ENCODE measurements around the gene TCP11L2. TPM values are rescaled to one million over a fixed set of nuclear protein-coding genes. Genes with fewer than 3 reads are reported as not detected.
A peak's percentile ranks its signal among the peaks of the same experiment; 100 is the strongest.

The TCP11L2 gene
- total and polyA plus RNA-seq, 2 of the 13 experiments (the other 11 are each of a cell fraction or from before 2014, with no cell fraction given): 4.6 to 24.1 TPM

DNA sequence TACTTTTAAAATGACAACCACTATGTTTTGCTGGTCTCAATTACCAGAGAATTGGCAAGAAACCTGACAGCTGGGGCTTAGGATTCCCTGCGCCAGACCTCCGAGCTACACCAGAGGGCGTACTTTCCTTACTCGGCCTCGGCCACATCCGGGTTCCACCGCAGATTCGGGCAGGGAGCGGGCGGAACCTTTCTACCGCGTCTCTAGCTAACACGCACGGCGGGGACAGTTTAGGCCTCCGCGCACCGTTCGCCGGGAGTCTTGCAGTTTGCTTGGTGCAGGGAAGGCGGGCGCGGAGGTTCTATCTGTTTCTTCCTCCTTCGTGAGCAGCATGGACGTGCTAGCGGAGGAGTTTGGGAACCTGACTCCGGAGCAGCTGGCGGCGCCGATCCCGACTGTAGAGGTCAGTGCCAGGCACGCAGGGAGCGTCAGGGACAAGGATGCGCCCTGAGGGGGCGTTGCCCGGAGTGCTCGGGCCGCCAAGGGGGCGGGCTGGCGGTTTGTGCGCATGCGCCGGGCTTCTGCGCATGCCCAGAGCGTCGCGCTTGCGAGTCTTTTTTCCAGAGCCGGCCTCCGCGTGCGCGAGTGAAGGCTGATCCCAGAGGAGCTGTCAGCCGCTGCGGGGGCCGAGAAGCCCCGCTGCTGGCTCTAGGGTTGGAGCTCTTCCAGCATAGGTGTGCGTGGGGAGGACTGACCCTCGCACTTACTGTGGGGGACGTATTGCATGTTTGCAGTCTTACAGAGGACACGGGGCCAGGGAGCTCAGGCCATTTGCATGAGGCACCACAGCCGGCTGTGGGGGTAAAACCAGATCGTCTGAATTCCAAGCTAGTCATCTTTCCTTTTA lies 55.2 kb downstream of the TCP11L2 start, which contains the start of gene POLR3B (continued):
- peak; percentile 61; the same call in 1 of the 2 replicates for TF ChIP-seq HOMEZ (CRISPR knock-in tag; IDR thresholded peaks at IDR 0.05; ENCODE audit: low read depth)
- peak; percentile 17; the same call in 1 of the 2 replicates for TF ChIP-seq KLF12 (CRISPR knock-in tag; IDR thresholded peaks at IDR 0.05; ENCODE audit: borderline replicate concordance)
- peak; percentile 97 for TF ChIP-seq SAP130 (CRISPR knock-in tag; IDR thresholded peaks at IDR 0.05; ENCODE audit: low read depth)
- no peak for TF ChIP-seq ZNF773 (CRISPR knock-in tag; IDR thresholded peaks at IDR 0.05; ENCODE audit: borderline replicate concordance)
- TF ChIP-seq E2F2 (CRISPR knock-in tag; IDR thresholded peaks at IDR 0.05; ENCODE audit: borderline replicate concordance): peak; percentile 47; the same call in 1 of the 2 replicates
- no peak for TF ChIP-seq NFIB (CRISPR knock-in tag; IDR thresholded peaks at IDR 0.05; ENCODE audit: borderline replicate concordance)
- peak; percentile 95 for TF ChIP-seq ZNF383 (CRISPR knock-in tag; IDR thresholded peaks at IDR 0.05; ENCODE audit: borderline replicate concordance)
- TF ChIP-seq, protein P1, sequence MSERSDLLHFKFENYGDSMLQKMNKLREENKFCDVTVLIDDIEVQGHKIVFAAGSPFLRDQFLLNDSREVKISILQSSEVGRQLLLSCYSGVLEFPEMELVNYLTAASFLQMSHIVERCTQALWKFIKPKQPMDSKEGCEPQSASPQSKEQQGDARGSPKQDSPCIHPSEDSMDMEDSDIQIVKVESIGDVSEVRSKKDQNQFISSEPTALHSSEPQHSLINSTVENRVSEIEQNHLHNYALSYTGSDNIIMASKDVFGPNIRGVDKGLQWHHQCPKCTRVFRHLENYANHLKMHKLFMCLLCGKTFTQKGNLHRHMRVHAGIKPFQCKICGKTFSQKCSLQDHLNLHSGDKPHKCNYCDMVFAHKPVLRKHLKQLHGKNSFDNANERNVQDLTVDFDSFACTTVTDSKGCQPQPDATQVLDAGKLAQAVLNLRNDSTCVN (CRISPR knock-in tag; IDR thresholded peaks at IDR 0.05; ENCODE audit: borderline replicate concordance): peak; percentile 92
- TF ChIP-seq ZNF558 (CRISPR knock-in tag; IDR thresholded peaks at IDR 0.05; ENCODE audit: borderline replicate concordance): peak; percentile 67
- TF ChIP-seq ZFX (CRISPR knock-in tag; IDR thresholded peaks at IDR 0.05; ENCODE audit: low read depth): peak; percentile 99
- TF ChIP-seq ZNF143 (CRISPR knock-in tag; IDR thresholded peaks at IDR 0.05): peak; percentile 47; the same call in 1 of the 2 replicates
- peak; percentile 95 for TF ChIP-seq TAF1 (CRISPR knock-in tag; IDR thresholded peaks at IDR 0.05)
- peak; percentile 96 for TF ChIP-seq ZNF782 (CRISPR knock-in tag; IDR thresholded peaks at IDR 0.05; ENCODE audit: borderline replicate concordance)
- TF ChIP-seq, protein P2, sequence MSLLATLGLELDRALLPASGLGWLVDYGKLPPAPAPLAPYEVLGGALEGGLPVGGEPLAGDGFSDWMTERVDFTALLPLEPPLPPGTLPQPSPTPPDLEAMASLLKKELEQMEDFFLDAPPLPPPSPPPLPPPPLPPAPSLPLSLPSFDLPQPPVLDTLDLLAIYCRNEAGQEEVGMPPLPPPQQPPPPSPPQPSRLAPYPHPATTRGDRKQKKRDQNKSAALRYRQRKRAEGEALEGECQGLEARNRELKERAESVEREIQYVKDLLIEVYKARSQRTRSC (CRISPR knock-in tag; IDR thresholded peaks at IDR 0.05; ENCODE audit: low read depth): no peak
- peak; percentile 35; the same call in 1 of the 2 replicates for TF ChIP-seq HCFC1 (IDR thresholded peaks at IDR 0.05; ENCODE audit: low read depth, low read length)
- TF ChIP-seq KDM1A (CRISPR knock-in tag; IDR thresholded peaks at IDR 0.05): no peak
- TF ChIP-seq E2F5 (CRISPR knock-in tag; conservative IDR thresholded peaks at IDR 0.05): no peak; the same call in 1 of the 2 replicates
- no peak for TF ChIP-seq ELK4 (CRISPR knock-in tag; IDR thresholded peaks at IDR 0.05; ENCODE audit: borderline replicate concordance)
- peak; percentile 89; the same call in 1 of the 2 replicates for TF ChIP-seq MEF2D (CRISPR knock-in tag; IDR thresholded peaks at IDR 0.05)
- TF ChIP-seq ZNF33B (CRISPR knock-in tag; IDR thresholded peaks at IDR 0.05): no peak
- TF ChIP-seq, protein P3, sequence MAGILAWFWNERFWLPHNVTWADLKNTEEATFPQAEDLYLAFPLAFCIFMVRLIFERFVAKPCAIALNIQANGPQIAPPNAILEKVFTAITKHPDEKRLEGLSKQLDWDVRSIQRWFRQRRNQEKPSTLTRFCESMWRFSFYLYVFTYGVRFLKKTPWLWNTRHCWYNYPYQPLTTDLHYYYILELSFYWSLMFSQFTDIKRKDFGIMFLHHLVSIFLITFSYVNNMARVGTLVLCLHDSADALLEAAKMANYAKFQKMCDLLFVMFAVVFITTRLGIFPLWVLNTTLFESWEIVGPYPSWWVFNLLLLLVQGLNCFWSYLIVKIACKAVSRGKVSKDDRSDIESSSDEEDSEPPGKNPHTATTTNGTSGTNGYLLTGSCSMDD (CRISPR knock-in tag; IDR thresholded peaks at IDR 0.05): 0 out of 2 replicates have a peak, but pooled peaks have one; percentile 42
